Esophagus muscularis mucosa (tissue), 4 donors: ENCODE measurements around the gene MMP23B.

Source experiments
- EP300 ChIP-seq: sonication (generic); formaldehyde crosslinking; IDR thresholded peaks from one replicate; pipeline ENCODE4 v1.6.1; 2017; ENCODE audit warnings: antibody characterized with exemption
- POLR2AphosphoS5 ChIP-seq, 2 donors: sonication (generic); formaldehyde crosslinking; IDR thresholded peaks; one replicate each; pipeline ENCODE4 v1.6.1; 2017; ENCODE audit warnings: antibody characterized with exemption in 2 of 2
- TF ChIP-seq, protein P1 (sequence below), 3 experiments: fragments of 200-600 bp in 2 of 3; fragments of 450-650 bp in 1 of 3; sonication (generic) in 2 of 3; IDR thresholded peaks; one replicate each; pipeline ENCODE4 v1.5.1; 2017 to 2019; ENCODE audit warnings: antibody characterized with exemption in 3 of 3, mild to moderate bottlenecking in 2 of 3, moderate library complexity in 1 of 3

DNA sequence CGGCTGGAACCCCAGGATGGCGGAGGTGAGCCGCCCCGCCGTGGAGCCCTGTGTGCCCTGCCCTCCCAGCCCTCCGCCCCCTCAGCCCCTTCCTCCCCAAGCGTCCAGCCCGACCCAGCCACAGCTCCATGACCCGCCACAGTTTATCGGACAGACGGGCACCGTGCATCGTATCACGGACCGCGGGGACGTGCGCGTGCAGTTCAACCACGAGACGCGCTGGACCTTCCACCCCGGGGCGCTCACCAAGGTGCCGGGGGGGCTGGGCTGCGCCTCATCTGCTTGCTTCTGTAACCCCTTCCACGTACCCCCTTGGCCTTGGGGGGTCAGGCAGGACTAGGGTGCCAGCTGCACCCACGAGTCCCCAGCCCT lies 6.6 kb upstream of the MMP23B start:
- TF ChIP-seq, protein P1, sequence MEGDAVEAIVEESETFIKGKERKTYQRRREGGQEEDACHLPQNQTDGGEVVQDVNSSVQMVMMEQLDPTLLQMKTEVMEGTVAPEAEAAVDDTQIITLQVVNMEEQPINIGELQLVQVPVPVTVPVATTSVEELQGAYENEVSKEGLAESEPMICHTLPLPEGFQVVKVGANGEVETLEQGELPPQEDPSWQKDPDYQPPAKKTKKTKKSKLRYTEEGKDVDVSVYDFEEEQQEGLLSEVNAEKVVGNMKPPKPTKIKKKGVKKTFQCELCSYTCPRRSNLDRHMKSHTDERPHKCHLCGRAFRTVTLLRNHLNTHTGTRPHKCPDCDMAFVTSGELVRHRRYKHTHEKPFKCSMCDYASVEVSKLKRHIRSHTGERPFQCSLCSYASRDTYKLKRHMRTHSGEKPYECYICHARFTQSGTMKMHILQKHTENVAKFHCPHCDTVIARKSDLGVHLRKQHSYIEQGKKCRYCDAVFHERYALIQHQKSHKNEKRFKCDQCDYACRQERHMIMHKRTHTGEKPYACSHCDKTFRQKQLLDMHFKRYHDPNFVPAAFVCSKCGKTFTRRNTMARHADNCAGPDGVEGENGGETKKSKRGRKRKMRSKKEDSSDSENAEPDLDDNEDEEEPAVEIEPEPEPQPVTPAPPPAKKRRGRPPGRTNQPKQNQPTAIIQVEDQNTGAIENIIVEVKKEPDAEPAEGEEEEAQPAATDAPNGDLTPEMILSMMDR (IDR thresholded peaks at IDR 0.05) = no peak
- TF ChIP-seq POLR2AphosphoS5 (IDR thresholded peaks at IDR 0.05) (no peak), EP300 (no peak)
